GM12878 (cell line): ENCODE data around the gene MTIF2.
"Not testable (repeated sequence)": the region's sequence is repeated elsewhere in the genome, so short reads cannot be mapped to it uniquely, and the experiment has no call there.

Experiments used
- CREB1 ChIP-seq: IDR thresholded peaks from 2 replicates; pipeline ENCODE4 v1.6.1; 2012; ENCODE audit warnings: low read depth, mild to moderate bottlenecking, inconsistent platforms
- EZH2 ChIP-seq: IDR thresholded peaks from 2 replicates; pipeline ENCODE4 v1.6.1; 2012; ENCODE audit warnings: low read depth, mild to moderate bottlenecking, control low read depth, inconsistent platforms, low read length, borderline replicate concordance; ENCODE audit not compliant: control insufficient read depth
- FOXK2 ChIP-seq: fragments of 450-650 bp; IDR thresholded peaks from 2 replicates; pipeline ENCODE4 v1.6.1; 2017; ENCODE audit warnings: mild to moderate bottlenecking, moderate library complexity
- IRF5 ChIP-seq: fragments of 450-650 bp; IDR thresholded peaks from 2 replicates; pipeline ENCODE4 v1.6.1; 2017; ENCODE audit warnings: borderline replicate concordance
- MTA2 ChIP-seq: fragments of 450-650 bp; IDR thresholded peaks from 2 replicates; pipeline ENCODE4 v1.6.1; 2016; ENCODE audit warnings: low read depth, mild to moderate bottlenecking, moderate library complexity
- MXI1 ChIP-seq: fragments of 150-350 bp; IDR thresholded peaks from 2 replicates; pipeline ENCODE4 v1.6.1; 2011; ENCODE audit warnings: low read depth, mild to moderate bottlenecking, inconsistent platforms, low read length, improper control_type of control experiment
- POLR2A ChIP-seq: IDR thresholded peaks from 2 replicates; pipeline ENCODE4 v1.6.1; 2011; ENCODE audit warnings: low read depth, mild to moderate bottlenecking, low read length
- USF2 ChIP-seq: IDR thresholded peaks from 2 replicates; pipeline ENCODE4 v1.6.1; 2011; ENCODE audit warnings: low read depth, low read length, improper control_type of control experiment, borderline replicate concordance
- ZBED1 ChIP-seq: IDR thresholded peaks from 2 replicates; pipeline ENCODE4 v1.6.1; 2016; ENCODE audit warnings: borderline replicate concordance
- ZBTB40 ChIP-seq: fragments of 450-650 bp; IDR thresholded peaks from 2 replicates; pipeline ENCODE4 v1.6.1; 2016; ENCODE audit warnings: mild to moderate bottlenecking, moderate library complexity, borderline replicate concordance
- TF ChIP-seq, protein P1 (sequence below), 3 experiments: IDR thresholded peaks in 2 of 3; conservative IDR thresholded peaks in 1 of 3; 2 replicates each; pipeline ENCODE4 v1.5.1; 2011; ENCODE audit warnings: low read depth in 3 of 3, low read length in 3 of 3, mild to moderate bottlenecking in 3 of 3, control low read depth in 2 of 3, moderate library complexity in 2 of 3, inconsistent platforms in 1 of 3, mixed read lengths in 1 of 3; ENCODE audit not compliant: control insufficient read depth in 2 of 3, insufficient read depth in 1 of 3; ENCODE audit errors: extremely low read depth in 1 of 3

DNA sequence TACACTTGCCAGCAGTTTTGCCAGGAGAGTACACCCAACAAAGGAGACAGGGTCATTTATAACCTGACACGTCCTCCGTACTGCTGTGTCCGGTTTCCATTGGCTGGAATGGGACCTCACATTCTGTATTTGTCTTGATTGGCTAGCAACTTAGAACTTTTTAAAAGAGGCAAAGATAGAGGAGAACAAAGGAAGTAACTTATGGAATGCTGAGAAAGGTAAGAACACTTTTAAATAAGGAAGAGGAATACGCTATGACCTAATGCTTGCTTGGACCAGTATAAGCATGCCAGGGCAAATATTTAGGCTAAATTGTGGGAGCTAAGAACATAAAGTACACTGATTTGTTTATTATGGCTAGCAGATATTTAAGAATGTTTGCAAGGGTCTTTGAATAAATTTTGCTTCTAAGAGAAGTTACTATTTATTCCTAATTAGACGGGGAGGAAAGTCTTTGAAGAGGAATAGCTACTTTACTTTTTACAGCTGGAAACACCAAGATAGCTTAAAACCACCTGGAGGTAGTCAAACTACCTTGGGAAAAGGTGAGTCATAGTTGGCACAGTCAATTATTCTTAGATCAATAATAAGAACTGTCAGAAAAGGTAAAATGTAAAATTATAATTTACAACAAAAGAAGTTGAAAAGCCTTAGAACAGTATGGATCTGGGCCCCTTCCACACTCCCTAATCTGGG is 12.0 kb upstream of the MTIF2 start:
- not testable (repeated sequence) for TF ChIP-seq FOXK2, ZBED1, MXI1, MTA2, ZBTB40, EZH2, USF2, IRF5, POLR2A, CREB1
- TF ChIP-seq, protein P1, sequence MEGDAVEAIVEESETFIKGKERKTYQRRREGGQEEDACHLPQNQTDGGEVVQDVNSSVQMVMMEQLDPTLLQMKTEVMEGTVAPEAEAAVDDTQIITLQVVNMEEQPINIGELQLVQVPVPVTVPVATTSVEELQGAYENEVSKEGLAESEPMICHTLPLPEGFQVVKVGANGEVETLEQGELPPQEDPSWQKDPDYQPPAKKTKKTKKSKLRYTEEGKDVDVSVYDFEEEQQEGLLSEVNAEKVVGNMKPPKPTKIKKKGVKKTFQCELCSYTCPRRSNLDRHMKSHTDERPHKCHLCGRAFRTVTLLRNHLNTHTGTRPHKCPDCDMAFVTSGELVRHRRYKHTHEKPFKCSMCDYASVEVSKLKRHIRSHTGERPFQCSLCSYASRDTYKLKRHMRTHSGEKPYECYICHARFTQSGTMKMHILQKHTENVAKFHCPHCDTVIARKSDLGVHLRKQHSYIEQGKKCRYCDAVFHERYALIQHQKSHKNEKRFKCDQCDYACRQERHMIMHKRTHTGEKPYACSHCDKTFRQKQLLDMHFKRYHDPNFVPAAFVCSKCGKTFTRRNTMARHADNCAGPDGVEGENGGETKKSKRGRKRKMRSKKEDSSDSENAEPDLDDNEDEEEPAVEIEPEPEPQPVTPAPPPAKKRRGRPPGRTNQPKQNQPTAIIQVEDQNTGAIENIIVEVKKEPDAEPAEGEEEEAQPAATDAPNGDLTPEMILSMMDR (IDR thresholded peaks at IDR 0.05 in 2 of 3, conservative IDR thresholded peaks at IDR 0.05 in 1 of 3; ENCODE audit: control insufficient read depth in 2 of 3, extremely low read depth in 1 of 3, insufficient read depth in 1 of 3, low read depth in 3 of 3, low read length in 3 of 3): not testable (repeated sequence)
